IPS DF 4.7 (cell line): Measurements from ENCODE around the gene MGAT5.
A peak's percentile ranks its signal among the peaks of the same experiment; 100 is the strongest.

ENCODE experiments used
- DNase-seq: peaks from one replicate; pipeline ENCODE4 v3.0.0-alpha.2; 2013; ENCODE audit warnings: low spot score; ENCODE audit errors: extremely low read depth

Gene MGAT5

GRCh38 chr2:134445116-134445515 lies 191.2 kb downstream of the MGAT5 start:
- DNase-seq, result no peak

GRCh38 chr2:134445985-134446382 lies 192.1 kb downstream of the MGAT5 start:
- no peak for DNase-seq

- DNase-seq, result no peak
These were observed 192.6 kb downstream of the MGAT5 start for GRCh38 chr2:134446383-134447017.

DNA sequence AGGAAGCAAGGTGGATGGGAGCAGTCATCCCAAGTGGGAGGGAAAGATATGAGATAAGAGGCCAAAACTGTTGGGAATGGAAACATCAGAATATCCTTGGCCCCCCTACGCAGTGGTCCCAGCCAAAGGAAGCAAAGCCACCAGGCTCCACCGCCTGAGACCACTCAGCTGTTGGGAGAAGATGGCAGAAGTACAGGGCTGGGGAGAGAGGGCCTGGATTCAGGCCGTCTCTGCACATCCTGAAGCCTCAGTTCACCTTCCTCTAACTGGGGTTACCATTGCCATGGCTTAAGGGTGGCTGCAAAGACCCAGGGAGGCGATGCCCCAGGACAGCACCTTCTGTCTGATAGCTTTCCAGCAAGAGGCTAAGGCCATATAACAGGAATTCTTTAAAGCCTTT lies 193.8 kb downstream of the MGAT5 start:
- no peak for DNase-seq

GRCh38 chr2:134448650-134449049 lies 194.8 kb downstream of the MGAT5 start:
- no peak for DNase-seq

DNA sequence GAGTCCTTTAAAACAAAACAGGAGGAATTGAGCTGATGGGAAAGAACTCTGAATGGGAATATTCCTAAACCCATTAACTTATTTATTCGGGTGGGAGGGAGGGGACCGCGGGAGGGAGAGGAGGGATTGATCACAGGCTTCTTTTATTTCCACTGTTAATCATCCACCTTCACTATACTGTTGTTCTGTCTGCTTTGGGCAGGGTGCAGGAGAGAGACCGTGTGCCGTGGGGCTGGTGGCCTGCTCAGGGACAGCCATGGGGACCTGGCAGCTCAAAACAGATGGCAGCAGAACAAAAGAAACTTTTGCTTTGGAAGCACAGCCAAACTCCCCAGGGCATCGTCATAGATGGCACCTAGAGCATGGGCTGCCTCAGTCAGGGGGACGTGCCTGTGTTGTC lies 195.3 kb downstream of the MGAT5 start:
- DNase-seq, result no peak

GRCh38 chr2:134449751-134450513 lies 196.1 kb downstream of the MGAT5 start:
- DNase-seq, result no peak

GRCh38 chr2:134451347-134451630 lies 197.4 kb downstream of the MGAT5 start:
- no peak for DNase-seq

DNA sequence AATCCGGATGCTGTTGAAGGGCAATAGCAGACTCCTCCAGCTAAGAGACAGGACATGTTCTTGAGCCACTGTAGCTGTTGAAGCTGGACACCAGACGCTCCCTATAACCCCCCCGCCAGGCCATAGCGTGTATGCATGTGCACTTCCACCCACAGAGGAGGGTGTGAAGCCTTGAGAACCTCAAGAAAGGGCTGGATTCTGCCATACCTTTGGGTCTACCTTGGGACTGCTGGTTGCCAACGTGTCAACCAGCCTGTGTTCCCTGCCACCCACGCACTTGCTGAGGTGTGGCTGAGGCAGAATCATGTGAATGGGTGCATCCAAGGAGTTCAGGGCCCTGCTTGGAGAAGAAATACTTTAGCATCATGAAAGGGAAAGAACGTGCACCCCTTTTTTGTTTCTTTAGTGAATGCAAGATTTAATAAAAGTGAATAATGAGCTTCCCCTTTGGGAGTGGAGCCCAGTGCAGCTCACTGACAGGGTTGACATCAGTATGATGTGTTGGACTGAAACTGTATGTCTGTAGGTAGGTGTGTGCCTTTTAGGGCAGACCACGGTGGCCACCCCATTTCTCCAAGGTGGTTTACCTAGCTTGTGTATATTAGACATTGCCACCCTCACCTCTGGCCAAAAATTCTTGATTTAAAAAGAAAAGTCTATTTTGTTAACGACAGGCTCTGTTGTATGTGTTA lies 198.3 kb downstream of the MGAT5 start:
- DNase-seq, result no peak

DNA sequence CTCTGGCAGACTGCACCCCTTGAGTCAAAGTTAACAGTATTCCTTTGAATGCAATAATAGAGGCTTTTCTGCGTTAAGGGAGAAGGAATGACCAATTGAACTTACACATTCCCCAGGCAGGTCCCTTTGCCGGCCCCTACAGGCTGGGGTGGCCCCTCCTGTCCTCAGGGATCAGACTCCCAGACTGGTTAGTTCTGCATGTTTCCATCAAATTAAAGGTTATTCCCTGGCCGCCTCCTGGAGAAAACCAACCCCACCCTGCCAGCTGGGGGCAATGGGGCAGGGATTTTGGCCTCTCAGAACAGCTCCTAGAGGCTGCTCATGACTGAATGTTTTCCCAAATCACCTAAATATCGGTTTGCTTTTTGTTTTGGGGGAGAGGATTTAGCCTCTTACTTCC lies 199.6 kb downstream of the MGAT5 start:
- DNase-seq, result no peak

- DNase-seq, result no peak
These were observed 200.1 kb downstream of the MGAT5 start for GRCh38 chr2:134453973-134454372.

DNA sequence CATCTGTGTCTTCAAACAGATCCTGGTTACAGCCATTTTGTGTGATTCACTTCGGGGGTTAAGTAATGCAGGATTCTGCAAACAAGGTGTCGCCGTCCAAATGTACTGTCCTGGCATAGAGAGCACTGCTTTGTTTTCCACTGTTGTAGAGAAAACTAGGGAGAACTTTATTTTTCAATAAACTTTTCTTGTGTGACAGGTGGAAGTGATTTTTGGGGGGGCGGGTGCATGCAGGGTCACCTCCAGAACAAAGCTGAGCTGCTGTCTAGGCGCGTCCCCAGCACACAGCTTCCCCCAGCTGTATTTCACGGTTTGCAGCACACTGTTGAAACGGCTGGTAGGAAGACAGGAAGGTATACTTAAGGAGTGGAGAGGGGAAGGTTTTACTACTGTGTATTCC lies 200.6 kb downstream of the MGAT5 start:
- no peak for DNase-seq

DNA sequence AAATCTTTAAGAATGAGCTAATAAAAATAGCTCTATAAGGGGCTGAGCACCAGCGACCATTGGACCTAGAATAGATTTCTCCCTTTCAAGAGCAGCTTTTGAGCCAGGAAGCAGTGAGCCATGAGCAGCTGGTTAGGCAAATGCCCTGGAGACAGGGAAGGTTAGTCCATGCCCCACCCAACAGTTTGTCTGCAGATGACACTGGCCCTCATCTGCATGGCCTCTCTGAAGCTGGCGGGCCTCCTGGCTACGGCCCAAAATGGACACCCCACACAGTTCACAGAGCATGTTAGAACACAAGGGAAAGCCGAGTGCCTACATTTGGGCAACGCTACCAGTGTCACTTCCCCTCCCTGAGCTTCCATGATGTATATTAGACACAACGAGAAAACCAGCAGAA lies 201.1 kb downstream of the MGAT5 start:
- no peak for DNase-seq

DNA sequence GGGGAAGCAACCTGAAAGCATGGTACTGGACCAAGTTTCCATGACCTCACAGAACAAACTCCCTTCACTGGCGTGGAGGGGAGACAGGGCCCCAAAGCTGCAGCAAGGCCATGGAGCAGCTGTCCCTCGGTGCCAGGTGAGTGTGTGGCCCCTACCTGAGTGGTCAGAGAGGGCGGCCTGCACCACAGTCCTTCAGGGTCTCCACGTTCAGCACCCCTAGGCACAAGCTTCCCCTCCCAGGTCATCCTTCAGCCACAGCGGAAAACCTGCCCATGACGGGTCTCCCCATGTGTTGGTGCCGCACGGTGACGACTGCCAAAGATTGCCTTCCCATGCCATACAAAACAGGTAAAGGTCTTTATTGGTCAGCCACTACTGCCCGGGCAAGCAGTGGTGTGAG lies 201.6 kb downstream of the MGAT5 start:
- no peak for DNase-seq

DNA sequence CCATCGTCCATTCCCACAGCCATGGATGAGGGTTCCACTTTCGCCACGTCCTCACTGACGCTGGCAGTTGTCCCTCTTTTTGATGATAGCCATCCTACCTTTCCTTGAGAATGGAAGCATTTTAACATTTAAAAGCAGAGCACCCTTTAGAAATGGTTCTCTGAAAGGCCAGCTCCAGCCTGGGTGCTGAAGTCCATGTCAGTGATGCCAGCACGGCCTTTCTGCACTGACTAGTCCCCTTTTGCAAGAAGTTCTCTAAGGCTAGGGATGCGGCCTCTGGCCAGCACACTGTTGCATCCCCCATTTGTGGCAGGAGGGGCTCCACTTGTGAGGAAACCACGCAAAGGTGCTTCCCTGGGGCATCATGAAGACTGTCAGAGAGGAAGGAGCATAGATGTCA lies 203.5 kb downstream of the MGAT5 start:
- no peak for DNase-seq

DNA sequence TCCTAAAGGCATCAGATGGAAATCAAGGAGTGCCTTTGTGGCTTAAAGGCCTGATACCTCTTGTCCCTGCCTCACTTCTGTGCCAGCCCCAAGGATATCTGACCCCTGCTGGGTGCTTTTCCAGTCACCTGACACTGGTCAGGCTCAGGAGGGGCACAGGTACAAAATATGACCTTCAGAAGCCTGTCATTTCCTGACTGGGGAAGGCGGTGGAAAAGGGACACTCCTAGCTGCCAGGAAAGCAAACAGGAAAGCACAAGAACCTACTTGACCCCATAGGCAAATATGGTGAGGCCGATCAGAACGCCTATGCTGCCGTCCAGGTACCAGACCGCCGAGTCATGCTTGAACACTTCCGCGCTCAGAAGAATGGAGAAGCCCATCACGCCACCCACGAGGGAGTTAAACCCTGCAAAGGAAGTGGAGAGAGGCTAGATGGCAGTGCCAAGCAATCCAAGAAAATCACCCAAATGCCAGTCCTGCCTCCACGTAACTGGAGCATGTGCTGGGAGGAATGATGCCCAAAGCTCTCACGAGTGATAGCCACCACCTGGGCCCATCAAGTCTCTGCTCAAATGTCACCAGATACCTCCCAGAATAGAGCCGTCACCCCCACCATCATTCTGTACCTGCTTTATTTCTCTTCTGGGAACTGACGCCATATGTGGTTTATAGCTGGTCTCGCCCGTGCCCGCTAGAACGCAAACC lies 204.0 kb downstream of the MGAT5 start:
- no peak for DNase-seq

DNA sequence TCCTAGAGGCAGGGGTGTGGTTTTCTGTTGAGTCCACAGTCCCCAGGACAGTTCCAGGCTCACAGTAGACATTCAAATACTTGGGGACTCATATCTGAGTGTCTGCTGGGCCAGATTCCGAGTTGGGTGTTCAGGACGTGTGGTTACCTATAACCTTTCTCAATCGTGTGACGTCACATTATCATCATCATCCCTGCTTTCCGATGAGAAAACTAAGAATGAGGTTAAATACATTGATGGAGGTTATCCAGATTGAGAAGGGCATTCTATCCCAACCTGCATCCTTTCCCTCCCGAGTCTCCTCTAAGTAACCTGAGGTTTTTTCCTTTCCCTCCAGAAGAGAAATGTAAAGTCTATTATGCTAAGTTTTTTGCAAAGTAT lies 204.6 kb downstream of the MGAT5 start:
- DNase-seq, result no peak

DNA sequence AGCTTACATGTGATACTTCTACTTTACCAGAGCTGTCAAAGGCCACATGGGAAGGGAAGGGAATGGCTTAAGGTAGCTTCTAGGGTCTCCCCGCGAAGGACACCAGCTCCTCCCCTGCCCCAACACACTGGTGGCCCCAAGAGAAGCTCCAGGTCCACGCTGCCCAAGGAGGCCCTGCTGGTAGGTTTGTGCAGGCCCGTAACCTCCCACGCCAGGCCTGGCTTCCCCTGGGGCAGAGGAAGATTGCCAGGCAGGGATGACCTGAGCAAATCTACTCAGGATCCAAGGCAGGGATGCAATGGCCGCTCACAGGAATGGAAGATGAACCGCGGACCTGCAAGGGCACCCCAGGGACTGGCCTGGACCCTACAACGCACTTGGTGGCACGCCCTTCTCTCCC lies 205.1 kb downstream of the MGAT5 start:
- no peak for DNase-seq

DNA sequence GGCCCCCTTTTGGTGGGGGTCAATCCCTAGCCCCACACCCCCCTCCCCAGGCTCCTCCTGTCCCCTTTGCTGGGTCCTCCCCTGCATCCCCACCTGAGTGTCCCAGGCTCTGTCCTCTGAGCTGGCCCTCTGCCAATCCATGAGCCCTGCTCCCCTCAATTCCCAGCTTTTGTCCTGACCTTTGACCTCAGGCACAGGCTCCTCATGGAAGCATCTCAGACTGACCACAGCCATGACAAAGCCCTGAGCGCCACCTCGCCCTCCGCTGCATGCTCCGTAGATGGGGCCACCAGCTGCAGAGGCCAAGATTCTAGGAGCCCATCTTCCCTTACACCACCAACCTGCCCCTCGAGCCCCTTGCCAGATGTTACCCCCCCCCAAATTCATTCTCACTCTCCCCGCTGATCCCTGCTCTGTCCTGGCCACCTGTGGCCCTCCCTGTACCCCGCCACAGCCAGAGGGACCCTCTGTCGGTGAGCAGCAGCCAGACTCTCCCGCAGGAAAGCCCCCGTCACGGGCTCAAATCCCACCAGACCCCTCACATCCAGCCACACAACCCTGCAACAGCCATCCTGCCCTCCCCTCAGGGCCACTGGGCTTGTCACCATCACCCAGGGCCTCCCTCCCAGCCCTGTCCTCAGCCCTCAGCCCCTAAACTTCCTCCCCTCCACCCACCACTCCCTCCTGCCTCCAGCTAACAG lies 206.0 kb downstream of the MGAT5 start:
- DNase-seq, result no peak

- peak; percentile 44 for DNase-seq
These were observed 206.7 kb downstream of the MGAT5 start for GRCh38 chr2:134460583-134460998.

DNA sequence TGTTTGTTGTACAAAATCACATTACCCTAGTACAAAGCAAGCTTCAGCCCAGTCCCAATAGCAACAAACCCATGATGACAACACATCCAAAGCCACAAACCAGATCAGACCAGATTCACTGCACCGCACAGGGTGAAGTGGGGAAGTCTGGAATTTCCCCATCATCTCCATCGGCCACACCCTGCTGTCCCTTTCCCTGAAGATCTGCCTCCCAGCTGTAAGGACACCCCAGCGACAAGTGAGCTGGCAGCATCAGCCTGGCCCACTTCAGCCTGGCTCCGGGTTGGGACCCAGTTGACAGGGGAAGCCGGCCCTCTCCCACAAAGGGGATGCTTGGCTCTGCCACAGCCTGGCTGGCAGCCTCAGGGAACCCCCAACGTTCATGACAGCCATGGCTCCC lies 207.6 kb downstream of the MGAT5 start:
- no peak for DNase-seq

DNA sequence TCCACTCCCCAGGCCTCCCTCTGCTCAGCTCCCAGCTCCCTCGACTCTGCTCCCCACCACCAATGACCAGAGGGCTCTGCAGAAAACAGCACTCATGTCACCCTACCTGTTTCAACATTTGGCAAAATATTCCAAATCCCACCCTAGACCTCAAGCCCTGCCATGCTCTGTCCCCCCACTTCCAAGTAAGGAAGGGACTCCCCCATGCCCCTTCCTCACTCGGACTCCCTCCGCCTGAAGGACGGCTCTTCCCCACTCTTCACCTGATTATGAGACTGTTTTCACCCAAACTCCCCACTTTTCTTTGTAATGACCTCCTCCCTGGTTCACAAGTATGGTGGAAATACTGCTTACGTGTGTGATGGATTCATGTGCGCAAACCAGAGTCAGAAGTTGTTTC lies 208.4 kb downstream of the MGAT5 start:
- DNase-seq, result no peak
